Caco-2 (cell line): ENCODE measurements around the gene LY9. TPM values are rescaled to one million over a fixed set of nuclear protein-coding genes. Genes with fewer than 3 reads are reported as not detected.

Experiments used
- BruUV-seq: library from RNA; stranded (reverse); fragments of 400-500 nt; replicated peaks from 2 replicates; lab custom pipeline; 2021; lab: Mats Ljungman, UMichigan
- CTCF ChIA-PET: fragments of 300-600 bp; sonication (Branson Sonifier 250); formaldehyde crosslinking; loops from one replicate; lab custom pipeline; 2022; ENCODE audit warnings: antibody characterized with exemption; lab: Charles Lee
- POLR2A ChIA-PET: fragments of 300-600 bp; sonication (Branson Sonifier 250); formaldehyde crosslinking; loops from one replicate; lab custom pipeline; 2022; ENCODE audit warnings: antibody characterized with exemption; lab: Charles Lee
- DNase-seq, 2 experiments: peaks; one replicate each; pipeline versions ENCODE4 v3.0.0 to v3.0.0-alpha.2; 2020 to 2022
- H3K27me3 ChIP-seq: replicated peaks from 2 replicates; pipeline ENCODE4 v1.6.0; 2011; ENCODE audit warnings: low read length; ENCODE audit not compliant: control insufficient read depth, insufficient read depth
- H3K36me3 ChIP-seq: 2 replicates; pipeline ENCODE4 v1.5.1; 2011; ENCODE audit warnings: low read length; ENCODE audit not compliant: control insufficient read depth, insufficient read depth
- H3K4me1 ChIP-seq: fragments of 250-450 bp; sonication (Bioruptor Pico); 2 replicates; pipeline ENCODE4 v1.5.1; 2020; ENCODE audit warnings: mild to moderate bottlenecking
- H3K4me3 ChIP-seq: 2 replicates; pipeline ENCODE4 v1.5.1; 2011; ENCODE audit warnings: low read depth, mild to moderate bottlenecking, control low read depth, low read length
- H3K9me3 ChIP-seq: fragments of 250-450 bp; sonication (Bioruptor Pico); 2 replicates; pipeline ENCODE4 v1.5.1; 2020; ENCODE audit warnings: mild to moderate bottlenecking, moderate library complexity
- H3K27ac Mint-ChIP-seq: one replicate; pipeline ENCODE4 v1.8.0; 2022; ENCODE audit warnings: mixed read lengths; ENCODE audit not compliant: unreplicated experiment
- H3K27me3 Mint-ChIP-seq: one replicate; pipeline ENCODE4 v1.8.0; 2022; ENCODE audit warnings: mixed read lengths; ENCODE audit not compliant: insufficient read depth, unreplicated experiment
- H3K36me3 Mint-ChIP-seq: one replicate; pipeline ENCODE4 v1.8.0; 2022; ENCODE audit warnings: mild to moderate bottlenecking, mixed read lengths; ENCODE audit not compliant: insufficient read depth, unreplicated experiment
- H3K4me1 Mint-ChIP-seq: one replicate; pipeline ENCODE4 v1.8.0; 2022; ENCODE audit warnings: low read depth, mixed read lengths; ENCODE audit not compliant: unreplicated experiment
- H3K4me3 Mint-ChIP-seq: one replicate; pipeline ENCODE4 v1.8.0; 2022; ENCODE audit warnings: mild to moderate bottlenecking, moderate library complexity, mixed read lengths; ENCODE audit not compliant: unreplicated experiment
- H3K9me3 Mint-ChIP-seq: one replicate; pipeline ENCODE4 v1.8.0; 2022; ENCODE audit warnings: mixed read lengths; ENCODE audit not compliant: unreplicated experiment
- intact Hi-C: fragments of 100-400 bp; cut with micrococcal nuclease; formaldehyde crosslinking; loops from one replicate; pipeline ENCODE4 v1.10.0; 2022; ENCODE audit not compliant: unreplicated experiment
- total RNA-seq: library from RNA; stranded (reverse); gene quantifications from 2 replicates; pipeline ENCODE4 v1.2.3, GENCODE V29; 2022
- TF ChIP-seq, protein P1 (sequence below), 2 experiments: fragments of 200-600 bp in 1 of 2; IDR thresholded peaks; 1 replicate in 1 of 2; 2 replicates in 1 of 2; pipeline versions ENCODE4 v1.5.1 to v1.8.0; 2011 to 2022; ENCODE audit warnings: antibody characterized with exemption in 1 of 2, control low read depth in 1 of 2, inconsistent platforms in 1 of 2, low read depth in 1 of 2, low read length in 1 of 2, mild to moderate bottlenecking in 1 of 2, moderate library complexity in 1 of 2; ENCODE audit not compliant: insufficient read depth in 1 of 2, severe bottlenecking in 1 of 2, unreplicated experiment in 1 of 2

The LY9 gene
- total RNA-seq, 1 experiment from 2014 or later = not detected

- no peaks in the 10 kb centered on the region for H3K27me3 Mint-ChIP-seq
- Histone ChIP-seq H3K36me3 (no peaks in the 10 kb centered on the region), H3K9me3 (no peaks in the 10 kb centered on the region), H3K27me3 (no peaks in the 10 kb centered on the region), H3K4me1 (peaks cover 31% of the 10 kb centered on the region), H3K4me3 (no peak overlapping the region)
- ChIA-PET CTCF (no interaction called here), POLR2A (no interaction called here)
- peaks cover 35% of the 10 kb centered on the region for H3K4me1 Mint-ChIP-seq
- no peak overlapping the region for H3K4me3 Mint-ChIP-seq
- BruUV-seq = no TSS peak
- H3K27ac Mint-ChIP-seq = no peak overlapping the region
- TF ChIP-seq, protein P1, sequence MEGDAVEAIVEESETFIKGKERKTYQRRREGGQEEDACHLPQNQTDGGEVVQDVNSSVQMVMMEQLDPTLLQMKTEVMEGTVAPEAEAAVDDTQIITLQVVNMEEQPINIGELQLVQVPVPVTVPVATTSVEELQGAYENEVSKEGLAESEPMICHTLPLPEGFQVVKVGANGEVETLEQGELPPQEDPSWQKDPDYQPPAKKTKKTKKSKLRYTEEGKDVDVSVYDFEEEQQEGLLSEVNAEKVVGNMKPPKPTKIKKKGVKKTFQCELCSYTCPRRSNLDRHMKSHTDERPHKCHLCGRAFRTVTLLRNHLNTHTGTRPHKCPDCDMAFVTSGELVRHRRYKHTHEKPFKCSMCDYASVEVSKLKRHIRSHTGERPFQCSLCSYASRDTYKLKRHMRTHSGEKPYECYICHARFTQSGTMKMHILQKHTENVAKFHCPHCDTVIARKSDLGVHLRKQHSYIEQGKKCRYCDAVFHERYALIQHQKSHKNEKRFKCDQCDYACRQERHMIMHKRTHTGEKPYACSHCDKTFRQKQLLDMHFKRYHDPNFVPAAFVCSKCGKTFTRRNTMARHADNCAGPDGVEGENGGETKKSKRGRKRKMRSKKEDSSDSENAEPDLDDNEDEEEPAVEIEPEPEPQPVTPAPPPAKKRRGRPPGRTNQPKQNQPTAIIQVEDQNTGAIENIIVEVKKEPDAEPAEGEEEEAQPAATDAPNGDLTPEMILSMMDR (IDR thresholded peaks at IDR 0.05; ENCODE audit: insufficient read depth in 1 of 2, low read depth in 1 of 2, low read length in 1 of 2, severe bottlenecking in 1 of 2, unreplicated experiment in 1 of 2) = no peak
- H3K9me3 Mint-ChIP-seq = peaks cover 13% of the 10 kb centered on the region
- no peaks in the 10 kb centered on the region for H3K36me3 Mint-ChIP-seq
- intact Hi-C loops = no loop called here
- DNase-seq = no peak
Observed at GRCh38 chr1:160814316-160814715, 18.3 kb downstream of the LY9 start.

GRCh38 chr1:160814856-160815255, 18.9 kb downstream of the LY9 start:
- H3K4me3 Mint-ChIP-seq = no peak overlapping the region
- no peaks in the 10 kb centered on the region for H3K9me3 ChIP-seq
- intact Hi-C loops = no loop called here
- H3K4me1 ChIP-seq = peaks cover 30% of the 10 kb centered on the region
- BruUV-seq = no TSS peak
- H3K27me3 Mint-ChIP-seq = no peaks in the 10 kb centered on the region
- H3K27ac Mint-ChIP-seq = no peak overlapping the region
- TF ChIP-seq, protein P1 (IDR thresholded peaks at IDR 0.05; ENCODE audit: insufficient read depth in 1 of 2, low read depth in 1 of 2, low read length in 1 of 2, severe bottlenecking in 1 of 2, unreplicated experiment in 1 of 2) = no peak
- no peaks in the 10 kb centered on the region for H3K36me3 Mint-ChIP-seq
- DNase-seq = no peak
- H3K4me3 ChIP-seq = no peak overlapping the region
- H3K9me3 Mint-ChIP-seq = peaks cover 13% of the 10 kb centered on the region
- peaks cover 35% of the 10 kb centered on the region for H3K4me1 Mint-ChIP-seq
- CTCF ChIA-PET = no interaction called here
- POLR2A ChIA-PET = no interaction called here
- H3K36me3 ChIP-seq = no peaks in the 10 kb centered on the region
- no peaks in the 10 kb centered on the region for H3K27me3 ChIP-seq

GRCh38 chr1:160818207-160818937, 22.4 kb downstream of the LY9 start:
- no peaks in the 10 kb centered on the region for H3K27me3 ChIP-seq
- H3K36me3 Mint-ChIP-seq = no peaks in the 10 kb centered on the region
- ChIA-PET CTCF (interaction anchor here (0.7 to 1.2 kb wide), 2 partner anchors 12 to 37 kb away, joined by 3 to 6 read pairs; no protein-coding TSS in a partner anchor), POLR2A (no interaction called here)
- no TSS peak for BruUV-seq
- no peak overlapping the region for H3K4me3 Mint-ChIP-seq
- intact Hi-C loops = no loop called here
- H3K4me1 ChIP-seq = peaks cover 4% of the 10 kb centered on the region
- DNase-seq = no peak
- no peak overlapping the region for H3K4me3 ChIP-seq
- no peak overlapping the region for H3K27ac Mint-ChIP-seq
- H3K27me3 Mint-ChIP-seq = no peaks in the 10 kb centered on the region
- H3K36me3 ChIP-seq = no peaks in the 10 kb centered on the region
- H3K4me1 Mint-ChIP-seq = peaks cover 4% of the 10 kb centered on the region
- TF ChIP-seq, protein P1 (IDR thresholded peaks at IDR 0.05; ENCODE audit: insufficient read depth in 1 of 2, low read depth in 1 of 2, low read length in 1 of 2, severe bottlenecking in 1 of 2, unreplicated experiment in 1 of 2) = no peak
- H3K9me3 ChIP-seq = no peaks in the 10 kb centered on the region
- H3K9me3 Mint-ChIP-seq = no peaks in the 10 kb centered on the region
